H1 (cell line): ENCODE data around the gene LAIR1. TPM values are rescaled to one million over a fixed set of nuclear protein-coding genes. Genes with fewer than 3 reads are reported as not detected.

Source experiments
- CTCF ChIA-PET: fragments of 300-600 bp; sonication (Branson Sonifier 250); formaldehyde crosslinking; loops from one replicate; lab custom pipeline; 2021; ENCODE audit not compliant: partially characterized antibody; lab: Charles Lee
- POLR2A ChIA-PET: fragments of 300-600 bp; sonication (Branson Sonifier 250); formaldehyde crosslinking; loops from one replicate; lab custom pipeline; 2021; ENCODE audit warnings: inconsistent platforms; ENCODE audit not compliant: partially characterized antibody; lab: Charles Lee
- DNase-seq, 2 experiments: peaks; one replicate each; pipeline versions ENCODE4 v3.0.0 to v3.0.0-alpha.2; 2010 to 2022; ENCODE audit warnings: low spot score in 2 of 2, low read depth in 1 of 2, mixed read lengths in 1 of 2
- FAIRE-seq: peaks from 2 replicates; lab custom pipeline; 2011; peaks lifted over from hg19 to GRCh38; lab: Jason Lieb, UNC
- H2AFZ ChIP-seq: 2 replicates; pipeline ENCODE4 v1.8.1; 2012; ENCODE audit warnings: low read length, inconsistent platforms
- H2AK5ac ChIP-seq: 2 replicates; pipeline ENCODE4 v1.6.1; 2013; ENCODE audit warnings: low read depth, low read length
- H2BK120ac ChIP-seq: replicated peaks from 2 replicates; pipeline ENCODE3; 2013; ENCODE audit warnings: low read depth, low read length, inconsistent platforms
- H2BK12ac ChIP-seq: 2 replicates; pipeline ENCODE4 v1.6.1; 2013; ENCODE audit warnings: low read depth, low read length
- H2BK15ac ChIP-seq: 2 replicates; pipeline ENCODE4 v1.6.1; 2013; ENCODE audit warnings: low read length
- H2BK20ac ChIP-seq: 2 replicates; pipeline ENCODE4 v1.6.1; 2013; ENCODE audit warnings: low read length
- H2BK5ac ChIP-seq: 2 replicates; pipeline ENCODE4 v1.6.1; 2013; ENCODE audit warnings: low read depth, low read length
- H3K14ac ChIP-seq: 2 replicates; pipeline ENCODE4 v1.6.1; 2013; ENCODE audit warnings: inconsistent platforms; ENCODE audit not compliant: insufficient read length
- H3K18ac ChIP-seq: 2 replicates; pipeline ENCODE4 v1.6.1; 2013; ENCODE audit warnings: low read length; ENCODE audit errors: extremely low read depth
- H3K23ac ChIP-seq: 2 replicates; pipeline ENCODE4 v1.6.1; 2013; ENCODE audit warnings: inconsistent platforms; ENCODE audit not compliant: insufficient read length
- H3K23me2 ChIP-seq: 2 replicates; pipeline ENCODE4 v1.6.1; 2013; ENCODE audit warnings: low read depth, low read length
- H3K27ac ChIP-seq: 2 replicates; pipeline ENCODE4 v1.6.1; 2011; ENCODE audit warnings: low read depth, low read length, inconsistent platforms
- H3K27me3 ChIP-seq, 4 experiments: replicated peaks in 1 of 4; 1 replicate in 1 of 4; 2 replicates in 3 of 4; pipeline versions ENCODE4 v1.6.1 to v1.8.1; 2011 to 2013; ENCODE audit warnings: low read length in 3 of 4, mild to moderate bottlenecking in 3 of 4, inconsistent platforms in 2 of 4, mixed read lengths in 2 of 4, moderate library complexity in 1 of 4; ENCODE audit not compliant: control insufficient read depth in 3 of 4, insufficient read depth in 3 of 4; ENCODE audit errors: extremely low read depth in 1 of 4
- H3K36me3 ChIP-seq, 4 experiments: 2 replicates each; pipeline versions ENCODE4 v1.6.1 to v1.8.1; 2011 to 2013; ENCODE audit warnings: mild to moderate bottlenecking in 4 of 4, low read length in 3 of 4, moderate library complexity in 2 of 4, control low read depth in 1 of 4, inconsistent platforms in 1 of 4; ENCODE audit not compliant: insufficient read depth in 4 of 4, control insufficient read depth in 2 of 4
- H3K4ac ChIP-seq: replicated peaks from 2 replicates; pipeline ENCODE3; 2013; ENCODE audit warnings: low read length, low read depth, mixed read lengths, inconsistent platforms; ENCODE audit not compliant: insufficient read length
- H3K4me1 ChIP-seq, 4 experiments: replicated peaks in 1 of 4; 1 replicate in 1 of 4; 2 replicates in 3 of 4; pipeline versions ENCODE4 v1.6.1 to v1.8.1; 2011 to 2013; ENCODE audit warnings: low read length in 3 of 4, inconsistent platforms in 2 of 4, mixed read lengths in 1 of 4; ENCODE audit not compliant: insufficient read depth in 4 of 4, control insufficient read depth in 3 of 4
- H3K4me2 ChIP-seq, 2 experiments: 2 replicates each; pipeline versions ENCODE4 v1.6.1 to v1.8.1; 2011 to 2013; ENCODE audit warnings: low read depth in 2 of 2, low read length in 2 of 2, control low read depth in 1 of 2, inconsistent platforms in 1 of 2, mild to moderate bottlenecking in 1 of 2; ENCODE audit not compliant: insufficient read depth in 1 of 2
- H3K4me3 ChIP-seq, 4 experiments: fragments of 200-600, 300-600 bp in 1 of 4; sonication (generic), shearing (Covaris generic), sonication (Bioruptor Twin) in 1 of 4; 2 replicates each; pipeline versions ENCODE4 v1.5.1 to v1.8.1; 2011 to 2016; ENCODE audit warnings: low read length in 4 of 4, low read depth in 3 of 4, control low read depth in 2 of 4, inconsistent platforms in 2 of 4, mild to moderate bottlenecking in 2 of 4, mixed read lengths in 1 of 4, moderate library complexity in 1 of 4; ENCODE audit not compliant: insufficient read depth in 2 of 4; ENCODE audit errors: extremely low read depth in 1 of 4
- H3K56ac ChIP-seq: replicated peaks from 2 replicates; pipeline ENCODE3; 2013; ENCODE audit warnings: low read depth, mild to moderate bottlenecking, mixed read lengths, low read length, inconsistent platforms; ENCODE audit not compliant: insufficient read length
- H3K79me1 ChIP-seq: 2 replicates; pipeline ENCODE4 v1.6.1; 2013; ENCODE audit warnings: low read depth, low read length, control low read depth
- H3K79me2 ChIP-seq, 2 experiments: 2 replicates each; pipeline versions ENCODE4 v1.6.1 to v1.8.1; 2012 to 2013; ENCODE audit warnings: low read length in 2 of 2, mild to moderate bottlenecking in 2 of 2, inconsistent platforms in 1 of 2; ENCODE audit not compliant: insufficient read depth in 2 of 2, control insufficient read depth in 1 of 2
- H3K9ac ChIP-seq, 4 experiments: replicated peaks in 1 of 4; 1 replicate in 1 of 4; 2 replicates in 3 of 4; pipeline versions ENCODE4 v1.6.1 to v1.8.1; 2011 to 2013; ENCODE audit warnings: low read depth in 3 of 4, low read length in 3 of 4, control low read depth in 2 of 4, mild to moderate bottlenecking in 2 of 4, moderate library complexity in 2 of 4, inconsistent platforms in 1 of 4; ENCODE audit errors: extremely low read depth in 1 of 4
- H3K9me3 ChIP-seq, 2 experiments: 2 replicates each; pipeline versions ENCODE4 v1.6.1 to v1.8.1; 2012 to 2013; ENCODE audit warnings: mild to moderate bottlenecking in 2 of 2, moderate library complexity in 2 of 2, control low read depth in 1 of 2, inconsistent platforms in 1 of 2, low read depth in 1 of 2, low read length in 1 of 2, mixed read lengths in 1 of 2; ENCODE audit not compliant: insufficient read depth in 2 of 2
- H4K20me1 ChIP-seq, 2 experiments: replicated peaks in 1 of 2; 2 replicates each; pipeline versions ENCODE3 to v1.8.1; 2011 to 2013; ENCODE audit warnings: inconsistent platforms in 2 of 2, low read length in 2 of 2, mild to moderate bottlenecking in 1 of 2; ENCODE audit not compliant: insufficient read depth in 2 of 2, control insufficient read depth in 1 of 2
- H4K5ac ChIP-seq: 2 replicates; pipeline ENCODE4 v1.6.1; 2013; ENCODE audit warnings: low read length, low read depth, mixed read lengths, inconsistent platforms; ENCODE audit not compliant: insufficient read length
- H4K8ac ChIP-seq: 2 replicates; pipeline ENCODE4 v1.8.0; 2013; ENCODE audit warnings: mild to moderate bottlenecking, moderate library complexity, low read length, inconsistent platforms; ENCODE audit not compliant: insufficient read depth; ENCODE audit errors: extremely low read depth
- H4K91ac ChIP-seq: replicated peaks from 2 replicates; pipeline ENCODE3; 2013; ENCODE audit warnings: low read length, mixed read lengths, inconsistent platforms; ENCODE audit not compliant: insufficient read length
- MAFK ChIP-seq: IDR thresholded peaks from 2 replicates; pipeline ENCODE4 v1.6.1; 2012; ENCODE audit warnings: low read depth, mild to moderate bottlenecking, improper control_type of control experiment, low read length
- WGBS, 2 experiments: shearing (Covaris generic) in 1 of 2; methylation state at CpG; one replicate each; pipeline versions ENCODE4 v1.1.6 to v1.1.7; 2013 to 2015; ENCODE audit warnings: low lambda C conversion rate in 2 of 2, mixed read lengths in 2 of 2, inconsistent platforms in 1 of 2, low coverage in 1 of 2, missing lambda C conversion rate in 1 of 2; ENCODE audit not compliant: insufficient replicate concordance in 2 of 2, insufficient coverage in 1 of 2, insufficient read length in 1 of 2; ENCODE audit errors: extremely low coverage in 1 of 2, missing lambda C conversion rate in 1 of 2; 5-methylcytosine and 5-hydroxymethylcytosine counted together
- polyA plus RNA-seq, 7 experiments: library from polyadenylated mRNA; depleted of rRNA in 3 of 7; stranded (reverse) in 5 of 7; unstranded in 2 of 7; fragments of >200 nt in 5 of 7; fragments of 200-250 nt in 2 of 7; gene quantifications; 1 replicate in 5 of 7; 2 replicates in 1 of 7; 4 replicates in 1 of 7; pipeline versions ENCODE4 v1.2.1 to v1.2.3, GENCODE V29; 2011 to 2013; ENCODE audit warnings: missing spikeins in 2 of 7, mixed read lengths in 2 of 7
- total RNA-seq: library from RNA; stranded (reverse); fragmentation: NEBNext Ultra II Directional; extraction: Animal tissue kit (Norgen Biotek cat#: 25700); gene quantifications from 2 replicates; pipeline ENCODE4 v1.2.1, GENCODE V29; 2021
- TF ChIP-seq, protein P1 (sequence below): IDR thresholded peaks from 2 replicates; pipeline ENCODE4 v1.6.1; 2012; ENCODE audit warnings: low read length, inconsistent platforms

The LAIR1 gene
- total and polyA plus RNA-seq, 2 of the 8 experiments (the other 6 are each of a cell fraction or from before 2014, with no cell fraction given) = 0.18 TPM; not detected in 1

DNA sequence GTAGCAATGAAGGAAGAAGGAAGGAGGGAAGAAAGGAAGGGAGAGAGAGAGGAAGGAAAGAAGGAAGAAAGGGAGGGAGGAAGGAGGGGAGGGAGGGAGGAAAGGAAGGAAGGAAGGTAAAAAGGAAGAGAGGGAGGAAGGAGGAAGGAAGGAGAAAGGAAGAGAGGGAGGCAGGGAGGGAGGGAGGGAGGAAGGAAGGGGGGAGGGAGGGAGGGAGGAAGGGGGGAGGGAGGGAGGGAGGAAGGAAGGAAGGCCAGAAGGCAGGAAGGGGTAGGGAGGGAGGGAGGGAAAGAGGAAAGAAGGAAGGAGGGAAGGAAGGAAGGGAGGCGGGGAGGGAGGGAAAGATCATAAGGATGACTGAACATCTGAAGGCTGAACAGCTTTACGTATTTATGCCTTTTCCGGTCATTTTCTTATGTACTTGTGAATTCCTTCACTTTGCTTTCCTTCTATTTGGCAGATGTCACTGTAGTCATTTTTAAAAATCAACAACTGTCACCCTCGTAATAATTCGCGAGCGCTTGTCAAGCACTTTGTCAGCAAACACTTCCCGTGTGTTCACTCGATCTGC is 43.8 kb upstream of the LAIR1 start:
- no peak overlapping the region for H2BK15ac ChIP-seq
- peaks cover 0 to 4% (median 3%) of the 10 kb centered on the region in 4 experiments; a peak in 2 of 7 replicates for H3K4me1 ChIP-seq
- WGBS, 2 experiments = 80% methylated on average over 8 of the region's 9 CpGs; no CpG with 5 or more reads in 1 of the 2 experiments
- H2BK5ac ChIP-seq = no peak overlapping the region
- no peak overlapping the region for H3K56ac ChIP-seq
- no peak overlapping the region for H2AFZ ChIP-seq
- H2BK20ac ChIP-seq = no peak overlapping the region
- H2BK120ac ChIP-seq = no peak overlapping the region
- no peak for FAIRE-seq
- H3K79me1 ChIP-seq = no peaks in the 10 kb centered on the region
- no peak overlapping the region for H3K14ac ChIP-seq
- H3K36me3 ChIP-seq = no peaks in the 10 kb centered on the region
- no peak overlapping the region for H2AK5ac ChIP-seq
- H4K91ac ChIP-seq = no peak overlapping the region
- H4K5ac ChIP-seq = no peak overlapping the region
- H3K27me3 ChIP-seq = no peaks in the 10 kb centered on the region; a peak in 1 of 7 replicates
- H3K18ac ChIP-seq = no peak overlapping the region
- H3K9me3 ChIP-seq = peaks cover 0 to 2% of the 10 kb centered on the region in 2 experiments; a peak in 1 of 4 replicates
- H3K23me2 ChIP-seq = peaks cover 6% of the 10 kb centered on the region; the same call in 1 of the 2 replicates
- no peaks in the 10 kb centered on the region for H3K79me2 ChIP-seq
- H4K8ac ChIP-seq = no peak overlapping the region
- no peak overlapping the region for H3K9ac ChIP-seq
- H3K4me2 ChIP-seq = no peak overlapping the region
- DNase-seq = no peak
- H3K4ac ChIP-seq = no peak overlapping the region
- no peak overlapping the region for H2BK12ac ChIP-seq
- H3K27ac ChIP-seq = no peak overlapping the region
- no peak overlapping the region for H3K4me3 ChIP-seq
- CTCF ChIA-PET = interaction anchor here (0.9 to 2.4 kb wide), 2 partner anchors 11 to 13 kb away, joined by 3 to 9 read pairs; no protein-coding TSS in a partner anchor
- POLR2A ChIA-PET = no interaction called here
- no peaks in the 10 kb centered on the region for H4K20me1 ChIP-seq
- no peak overlapping the region for H3K23ac ChIP-seq
- TF ChIP-seq MAFK = no peak
- TF ChIP-seq, protein P1, sequence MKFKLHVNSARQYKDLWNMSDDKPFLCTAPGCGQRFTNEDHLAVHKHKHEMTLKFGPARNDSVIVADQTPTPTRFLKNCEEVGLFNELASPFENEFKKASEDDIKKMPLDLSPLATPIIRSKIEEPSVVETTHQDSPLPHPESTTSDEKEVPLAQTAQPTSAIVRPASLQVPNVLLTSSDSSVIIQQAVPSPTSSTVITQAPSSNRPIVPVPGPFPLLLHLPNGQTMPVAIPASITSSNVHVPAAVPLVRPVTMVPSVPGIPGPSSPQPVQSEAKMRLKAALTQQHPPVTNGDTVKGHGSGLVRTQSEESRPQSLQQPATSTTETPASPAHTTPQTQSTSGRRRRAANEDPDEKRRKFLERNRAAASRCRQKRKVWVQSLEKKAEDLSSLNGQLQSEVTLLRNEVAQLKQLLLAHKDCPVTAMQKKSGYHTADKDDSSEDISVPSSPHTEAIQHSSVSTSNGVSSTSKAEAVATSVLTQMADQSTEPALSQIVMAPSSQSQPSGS = no peak
